Stimulated activated CD4-positive, alpha-beta T cell treated with anti-CD3 and anti-CD28 coated beads, Interleukin-4, amount 100 ng/mL, for 24 hours (primary cell): ENCODE results near the gene PRX.
"Not testable (repeated sequence)": the region's sequence is repeated elsewhere in the genome, so short reads cannot be mapped to it uniquely, and the experiment has no call there.

Source experiments
- DNase-seq: peaks from one replicate; pipeline ENCODE4 v3.0.0-alpha.2; 2020

The PRX gene

GRCh38 chr19:40414542-40415535 lies 1.7 kb upstream of the PRX start:
- no peak for DNase-seq

GRCh38 chr19:40412866-40413265 lies 312 bp downstream of the PRX start:
- DNase-seq: no peak

GRCh38 chr19:40411958-40412499 lies 1.1 kb downstream of the PRX start:
- DNase-seq: no peak

GRCh38 chr19:40411125-40411842 lies 1.9 kb downstream of the PRX start:
- DNase-seq: no peak

GRCh38 chr19:40410030-40410389 lies 3.2 kb downstream of the PRX start:
- DNase-seq: no peak

GRCh38 chr19:40408598-40408925 lies 4.6 kb downstream of the PRX start:
- DNase-seq: not testable (repeated sequence)

GRCh38 chr19:40407714-40408597 lies 5.2 kb downstream of the PRX start:
- no peak for DNase-seq

GRCh38 chr19:40403262-40403984 lies 9.8 kb downstream of the PRX start:
- peak; percentile 72 for DNase-seq

- DNase-seq: no peak
Measured at GRCh38 chr19:40400559-40400958, 12.6 kb downstream of the PRX start.

- peak; percentile 59 for DNase-seq
Measured at GRCh38 chr19:40398417-40399131, 14.6 kb downstream of the PRX start.

GRCh38 chr19:40397568-40397906 lies 15.6 kb downstream of the PRX start:
- no peak for DNase-seq

GRCh38 chr19:40396886-40397567 lies 16.2 kb downstream of the PRX start:
- DNase-seq: no peak

GRCh38 chr19:40395956-40396355 lies 17.2 kb downstream of the PRX start:
- DNase-seq: no peak

- DNase-seq: no peak
Measured at GRCh38 chr19:40394816-40395210, 18.4 kb downstream of the PRX start.

- no peak for DNase-seq
Measured at GRCh38 chr19:40393894-40394815, 19.0 kb downstream of the PRX start.

- DNase-seq: no peak
Measured at GRCh38 chr19:40392894-40393517, 20.2 kb downstream of the PRX start.

- DNase-seq: no peak
Measured at GRCh38 chr19:40392123-40392522, 21.1 kb downstream of the PRX start.

- no peak for DNase-seq
Measured at GRCh38 chr19:40390084-40390742, 23.0 kb downstream of the PRX start, which contains the start of gene HIPK4. Gene HIPK4 (minus strand): TSS chr19:40390181. CDS start chr19:40389902, 279 bp downstream.
